ELF-1 (cell line): Measurements from ENCODE around the gene CALCOCO1.
"Not testable (repeated sequence)": the region's sequence is repeated elsewhere in the genome, so short reads cannot be mapped to it uniquely, and the experiment has no call there.

Experiments used
- DNase-seq: peaks from one replicate; pipeline ENCODE4 v3.0.0-alpha.2; 2016; ENCODE audit warnings: low read depth, low spot score

CALCOCO1 gene

GRCh38 chr12:53733051-53733806, 6.0 kb upstream of the CALCOCO1 start:
- no peak for DNase-seq

GRCh38 chr12:53729644-53730043, 2.4 kb upstream of the CALCOCO1 start:
- DNase-seq, result no peak

DNA sequence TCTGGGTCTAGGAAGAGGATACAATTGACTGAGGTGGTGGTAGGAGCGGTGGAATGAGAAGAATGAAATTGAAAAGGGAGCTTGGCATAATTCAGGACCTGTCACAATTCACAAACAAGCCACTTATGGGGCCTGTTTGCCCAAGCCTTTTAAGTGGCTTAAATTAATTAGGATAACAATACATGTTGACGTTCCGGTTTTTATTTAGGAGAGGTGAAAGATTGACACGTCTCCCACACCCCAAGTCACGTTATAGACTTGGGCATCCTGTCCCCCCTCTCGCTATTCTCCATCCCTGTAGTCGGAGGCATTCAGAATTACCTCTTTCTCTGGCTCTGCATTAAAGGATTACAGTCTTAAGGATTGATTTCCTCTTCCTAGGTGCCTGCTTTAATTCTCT, 954 bp upstream of the CALCOCO1 start:
- DNase-seq, result no peak

GRCh38 chr12:53726946-53727309, 324 bp downstream of the CALCOCO1 start:
- DNase-seq, result no peak

DNA sequence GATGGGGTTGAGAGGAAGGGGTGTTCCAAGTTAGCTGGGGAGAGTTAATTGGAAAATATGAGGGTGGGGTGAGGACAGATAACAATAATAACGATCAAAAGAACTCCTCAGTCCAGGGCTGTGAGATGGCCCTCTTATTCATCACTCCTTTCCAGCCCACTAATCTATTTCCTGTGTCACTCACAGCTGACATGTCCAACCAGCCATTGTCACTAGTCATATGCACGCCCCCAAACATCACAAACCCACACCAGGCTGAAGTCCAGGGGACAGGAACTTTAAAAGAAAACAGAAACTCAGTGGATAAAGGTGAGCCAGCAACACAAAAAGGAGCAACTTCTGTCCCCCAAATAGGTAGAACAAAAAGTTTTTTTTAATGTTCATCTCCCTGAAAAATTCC, 911 bp downstream of the CALCOCO1 start:
- DNase-seq, result no peak

DNA sequence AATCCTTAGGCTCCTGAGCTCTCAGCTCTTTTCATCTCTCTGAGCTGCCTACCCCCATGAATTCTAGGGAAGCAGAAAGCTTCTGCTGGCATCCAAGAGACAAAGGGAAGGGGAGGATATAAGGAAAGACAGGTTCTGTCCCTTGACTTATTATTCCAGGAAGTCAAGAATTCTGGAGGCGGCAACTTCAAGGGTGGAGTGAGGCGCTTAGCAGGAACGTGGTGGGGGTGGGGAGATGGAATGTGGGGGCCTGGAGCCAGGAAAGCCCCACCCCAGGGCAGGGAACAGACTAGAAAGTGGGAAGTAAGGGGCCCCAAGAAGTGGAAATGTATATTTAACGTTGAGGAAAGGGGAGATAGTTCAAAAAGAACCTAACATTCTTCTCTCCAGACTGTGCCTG, 1.4 kb downstream of the CALCOCO1 start:
- DNase-seq, result no peak

- no peak for DNase-seq
Observed at GRCh38 chr12:53722450-53723041, 4.7 kb downstream of the CALCOCO1 start.

GRCh38 chr12:53720946-53721345, 6.3 kb downstream of the CALCOCO1 start:
- DNase-seq, result no peak

GRCh38 chr12:53719649-53720048, 7.6 kb downstream of the CALCOCO1 start:
- DNase-seq, result peak; percentile 41

DNA sequence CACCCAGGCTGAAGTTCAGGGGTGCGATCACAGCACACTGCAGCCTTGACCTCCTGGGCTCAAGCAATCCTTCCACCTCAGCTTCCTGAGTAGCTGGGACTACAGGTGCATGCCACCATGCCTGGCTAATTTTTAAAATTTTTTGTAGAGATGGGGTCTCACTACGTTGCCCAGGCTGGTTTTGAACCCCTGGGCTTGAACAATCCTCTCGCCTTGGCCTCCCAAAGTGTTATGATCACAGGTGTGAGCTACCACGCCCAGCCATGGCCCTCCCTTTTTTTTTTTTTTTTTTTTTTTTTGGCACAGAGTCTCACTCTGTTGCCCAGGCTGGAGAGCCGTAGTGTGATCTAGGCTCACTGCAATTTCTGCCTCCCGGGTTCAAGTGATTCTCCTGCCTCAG, 8.7 kb downstream of the CALCOCO1 start:
- not testable (repeated sequence) for DNase-seq

DNA sequence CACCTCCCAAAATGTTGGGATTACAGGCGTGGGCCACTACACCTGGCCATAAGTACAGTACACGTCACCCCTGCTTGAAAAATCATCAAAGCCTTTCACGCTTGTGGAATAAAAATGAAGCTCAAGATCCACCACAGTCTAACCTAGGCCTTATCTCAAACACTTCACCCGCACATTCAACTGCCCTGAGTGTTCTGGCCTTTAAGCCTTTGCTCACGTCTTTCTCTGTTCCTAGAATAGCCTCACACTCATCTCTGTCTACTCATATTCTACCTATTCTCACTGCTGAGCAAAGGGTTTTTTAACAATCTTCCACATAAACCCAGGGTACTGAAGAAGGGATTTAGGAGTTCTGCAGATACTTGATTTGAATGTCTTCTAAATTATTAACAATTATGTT, 9.9 kb downstream of the CALCOCO1 start:
- no peak for DNase-seq

GRCh38 chr12:53714004-53714403, 13.2 kb downstream of the CALCOCO1 start:
- no peak for DNase-seq

GRCh38 chr12:53713516-53713915, 13.7 kb downstream of the CALCOCO1 start:
- no peak for DNase-seq

- DNase-seq, result no peak
Observed at GRCh38 chr12:53712059-53712643, 15.1 kb downstream of the CALCOCO1 start.

DNA sequence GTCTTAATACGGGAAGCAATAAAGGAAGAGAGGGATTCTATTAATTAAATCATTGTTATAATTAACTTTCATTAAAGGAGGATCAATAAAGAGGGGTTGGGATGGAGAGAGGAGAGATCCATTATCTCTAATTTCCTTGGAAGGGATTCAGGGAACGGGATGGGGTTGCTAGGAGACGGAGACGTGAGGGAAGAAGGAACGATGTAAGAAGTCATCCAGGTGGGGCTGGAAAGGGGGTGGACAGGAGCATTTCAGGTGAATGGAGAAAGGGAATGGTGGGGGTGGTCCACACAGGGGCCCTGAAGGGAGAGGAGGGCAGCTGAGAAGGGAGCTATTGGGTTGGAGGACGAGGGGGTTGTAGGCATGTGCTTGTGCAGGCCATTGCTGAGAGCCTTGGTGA, 17.2 kb downstream of the CALCOCO1 start:
- DNase-seq, result no peak

GRCh38 chr12:53709671-53710070, 17.6 kb downstream of the CALCOCO1 start:
- DNase-seq, result no peak

DNA sequence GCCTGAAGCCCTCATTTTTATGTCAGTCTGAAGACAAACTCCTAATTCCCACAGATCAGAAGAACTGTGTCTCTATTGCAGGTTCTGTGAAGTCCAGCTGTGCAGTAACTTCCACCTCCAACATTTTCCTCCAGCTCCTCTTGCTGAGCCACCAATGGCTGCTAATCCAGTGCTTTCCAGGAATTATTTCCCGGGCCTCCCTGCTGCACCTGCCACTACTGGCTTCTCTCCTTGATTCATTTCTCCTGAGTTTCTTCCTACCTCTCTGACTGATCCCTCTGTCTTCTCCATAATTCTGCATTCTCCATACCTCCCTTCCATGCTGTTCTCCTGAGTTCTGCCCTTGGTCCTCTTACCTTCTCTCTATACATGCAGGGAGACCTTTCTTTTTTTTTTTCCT, 21.2 kb downstream of the CALCOCO1 start:
- DNase-seq, result no peak

GRCh38 chr12:53703756-53704155, 23.5 kb downstream of the CALCOCO1 start:
- no peak for DNase-seq

DNA sequence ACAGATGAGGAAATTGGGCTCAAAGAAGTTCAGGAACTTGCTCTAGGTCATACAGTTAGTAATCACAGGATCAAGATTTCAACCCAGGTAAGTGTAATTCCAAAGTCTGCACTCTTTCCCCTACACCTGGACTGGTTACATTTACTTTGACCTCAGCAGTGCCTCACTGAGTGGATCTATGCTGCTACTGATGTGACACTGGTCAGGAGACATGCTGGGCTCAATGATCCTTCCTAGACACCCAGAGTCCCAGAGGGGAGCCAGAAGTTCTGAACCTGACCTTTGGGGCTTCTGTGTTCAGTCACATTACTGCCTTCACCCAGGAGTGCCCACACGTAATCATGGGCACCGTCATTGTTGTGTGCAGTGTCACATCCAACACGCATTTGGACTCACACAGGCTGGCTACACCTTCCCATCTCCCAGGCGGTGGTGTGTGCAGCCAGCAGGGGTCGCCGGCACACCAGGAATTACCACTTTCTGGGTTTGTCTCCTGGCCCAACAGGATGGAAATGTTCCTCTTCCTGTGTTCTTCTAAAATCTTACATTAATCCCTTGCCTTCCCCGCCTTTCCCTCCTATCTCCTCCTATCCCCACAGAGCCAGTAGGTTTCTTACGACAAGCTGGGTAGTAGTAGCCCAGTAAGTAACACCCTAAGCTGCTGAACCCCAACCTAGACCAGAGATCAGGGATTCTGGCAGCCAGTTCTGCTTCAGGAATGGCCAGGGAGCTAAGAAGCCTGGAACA, 25.6 kb downstream of the CALCOCO1 start:
- peak; percentile 85 for DNase-seq

- no peak for DNase-seq
Observed at GRCh38 chr12:53700567-53700966, 26.7 kb downstream of the CALCOCO1 start.

- DNase-seq, result no peak
Observed at GRCh38 chr12:53699678-53700025, 27.6 kb downstream of the CALCOCO1 start.

DNA sequence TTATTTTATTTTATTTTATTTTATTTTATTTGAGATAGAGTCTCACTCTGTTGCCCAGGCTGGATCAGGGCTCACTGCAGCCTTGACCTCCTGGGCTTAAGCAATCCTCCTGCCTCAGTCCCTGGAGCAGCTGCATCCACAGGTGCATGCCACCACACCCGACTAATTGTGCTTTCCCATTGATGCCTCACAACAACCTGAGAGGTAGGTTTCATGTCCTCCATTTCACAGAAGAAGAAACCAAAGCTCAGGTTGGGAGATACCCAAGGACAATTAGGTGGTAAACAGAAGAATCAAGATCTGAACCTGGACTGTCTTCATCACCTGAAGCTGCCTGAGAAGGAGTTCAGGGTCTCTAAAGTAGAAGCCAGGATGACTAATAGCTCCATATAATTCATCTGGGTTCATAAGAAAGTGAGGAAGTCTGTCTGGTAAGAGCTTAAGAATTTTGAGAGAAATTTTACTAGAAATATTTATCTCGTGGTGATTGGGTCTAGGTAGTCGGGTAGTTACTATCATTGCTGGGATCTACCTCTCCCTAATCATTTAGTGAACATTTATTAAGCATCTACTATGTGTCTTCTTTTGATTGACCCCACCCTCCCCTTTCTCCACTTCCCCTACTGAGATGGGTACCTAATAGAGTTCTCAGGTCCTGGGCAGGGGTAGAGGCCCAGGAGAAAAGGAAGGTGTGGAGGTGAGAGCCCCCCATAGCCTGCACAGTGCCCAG, 28.1 kb downstream of the CALCOCO1 start:
- no peak for DNase-seq
